NCI-H1930 (cell line): ENCODE data around the gene CKAP5.

Source experiments
- DNase-seq, 2 experiments: peaks; one replicate each; lab custom pipeline; 2025; lab: John Stamatoyannopoulos, UW

The CKAP5 gene

DNA sequence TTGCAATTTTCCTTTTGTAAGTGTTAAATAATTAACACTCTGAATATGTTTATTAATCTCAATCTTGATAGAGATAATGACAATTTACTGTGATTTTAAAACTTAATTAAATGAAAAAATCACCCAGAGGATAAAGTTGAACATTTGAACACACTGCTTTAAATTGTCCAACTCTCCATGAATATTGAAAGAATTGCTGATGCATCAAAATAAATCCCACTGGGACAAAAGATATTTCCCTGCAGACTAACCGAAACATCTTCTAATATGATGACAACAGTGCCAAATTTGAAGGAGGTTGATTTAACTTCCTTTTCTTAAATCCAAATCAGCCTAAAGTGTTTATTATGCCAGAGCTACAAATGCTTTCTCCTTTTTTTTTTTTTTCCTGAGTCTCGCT, 79.4 kb downstream of the CKAP5 start:
- no peak for DNase-seq

DNA sequence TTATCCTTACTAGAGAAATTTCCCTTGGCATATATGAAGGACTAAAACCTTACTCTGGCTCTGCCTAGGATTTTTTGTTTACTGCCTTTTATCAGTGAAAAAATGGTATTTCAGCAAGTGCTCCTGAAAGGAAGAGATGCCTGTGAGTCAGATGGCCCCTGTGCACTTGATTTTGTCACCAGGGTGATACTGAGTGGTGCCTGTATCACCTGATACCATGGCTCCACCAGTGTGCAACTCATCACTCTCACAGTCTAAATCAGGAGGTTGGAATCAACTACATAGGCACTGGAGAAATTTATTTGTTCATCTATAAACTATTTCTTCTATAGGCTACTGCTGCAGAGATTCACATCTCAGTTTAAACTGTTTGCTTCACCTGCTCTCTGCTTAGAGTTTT, 83.8 kb downstream of the CKAP5 start:
- no peak for DNase-seq

DNA sequence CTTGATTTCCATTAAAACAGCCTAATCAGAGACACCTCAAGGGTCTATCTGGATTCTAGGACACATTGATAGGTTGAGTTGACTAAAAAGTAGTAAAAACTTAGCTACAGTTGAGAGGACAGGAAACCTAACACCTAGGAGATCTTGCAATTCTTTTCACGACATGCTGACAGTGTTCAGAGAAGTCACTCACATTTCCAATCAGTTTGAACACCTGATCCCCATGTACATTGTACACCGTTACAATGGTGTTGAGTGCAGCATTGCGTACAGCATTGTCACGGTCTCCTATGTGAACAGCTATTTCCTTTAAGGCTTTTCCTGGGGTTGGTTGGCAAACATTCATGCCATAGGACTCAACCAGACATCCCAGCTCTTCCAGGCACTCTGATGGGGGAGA, 84.3 kb downstream of the CKAP5 start:
- no peak for DNase-seq

DNA sequence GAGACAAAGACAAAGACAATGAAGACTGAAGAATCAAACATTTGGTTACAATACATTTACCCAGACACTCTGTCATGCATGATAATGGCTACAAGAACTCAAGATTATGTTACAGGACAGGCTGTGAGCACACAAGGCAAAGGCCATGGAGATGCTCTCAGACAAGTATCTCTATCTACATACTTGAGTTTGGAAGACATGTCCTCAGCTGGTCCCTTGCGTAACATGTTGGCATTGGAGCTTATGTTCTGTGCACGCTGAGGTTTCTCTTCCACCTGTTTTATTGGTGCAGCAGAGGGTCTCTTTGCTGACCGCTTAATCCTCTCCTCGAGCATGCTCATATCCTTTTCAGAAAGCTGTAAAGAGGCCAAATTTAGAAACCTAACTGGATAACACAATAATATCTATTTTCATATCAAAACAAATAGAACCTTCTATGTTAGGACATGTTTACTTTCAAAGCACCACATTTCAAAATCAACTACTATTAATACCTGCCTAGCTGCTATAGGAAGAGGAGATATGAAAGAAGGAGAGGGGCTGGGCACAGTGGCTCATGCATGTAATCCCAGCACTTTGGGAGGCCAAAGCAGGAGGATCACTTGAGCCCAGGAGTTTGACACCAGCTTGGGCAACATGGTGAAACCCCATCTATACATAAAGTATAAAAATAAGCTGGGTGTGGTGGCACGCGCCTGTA, 85.5 kb downstream of the CKAP5 start:
- no peak for DNase-seq

DNA sequence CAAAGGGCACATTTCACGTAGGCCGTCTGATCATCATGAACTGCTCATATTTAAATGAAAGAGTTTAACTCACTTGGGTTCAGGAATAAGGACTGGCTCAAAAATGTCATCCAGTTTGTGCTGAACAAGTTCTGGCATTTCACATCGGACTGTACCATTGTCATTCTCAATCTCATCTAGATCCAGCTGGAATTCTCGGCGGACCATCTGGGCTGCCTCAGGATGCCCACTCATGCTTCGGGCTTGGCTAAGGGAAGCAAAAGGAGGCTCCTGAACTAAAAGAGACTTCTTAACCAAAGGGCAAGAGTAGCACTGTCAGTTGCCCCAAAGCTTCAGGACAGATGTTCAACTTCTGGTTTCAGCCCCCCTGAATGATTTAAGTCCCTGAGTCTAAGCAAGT, 86.9 kb downstream of the CKAP5 start:
- DNase-seq: no peak

DNA sequence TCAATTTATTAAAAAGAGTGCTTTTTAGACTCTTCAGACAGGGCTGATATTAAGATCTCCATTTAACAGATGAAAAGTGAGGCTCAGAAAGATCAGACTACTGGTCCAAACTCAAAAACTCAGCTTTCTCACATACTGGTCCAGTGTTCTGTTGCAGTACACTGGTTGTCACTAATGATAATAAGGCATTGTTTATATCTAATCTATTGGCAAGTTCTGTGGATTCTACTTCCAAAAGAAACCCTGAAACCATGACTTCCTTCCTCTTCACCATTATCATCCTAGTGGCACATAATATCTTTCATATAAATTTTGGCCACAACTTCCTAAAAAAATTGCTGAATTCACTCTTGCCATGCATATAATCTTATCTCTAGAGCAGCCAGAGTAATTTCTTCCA, 90.1 kb downstream of the CKAP5 start:
- no peak for DNase-seq

DNA sequence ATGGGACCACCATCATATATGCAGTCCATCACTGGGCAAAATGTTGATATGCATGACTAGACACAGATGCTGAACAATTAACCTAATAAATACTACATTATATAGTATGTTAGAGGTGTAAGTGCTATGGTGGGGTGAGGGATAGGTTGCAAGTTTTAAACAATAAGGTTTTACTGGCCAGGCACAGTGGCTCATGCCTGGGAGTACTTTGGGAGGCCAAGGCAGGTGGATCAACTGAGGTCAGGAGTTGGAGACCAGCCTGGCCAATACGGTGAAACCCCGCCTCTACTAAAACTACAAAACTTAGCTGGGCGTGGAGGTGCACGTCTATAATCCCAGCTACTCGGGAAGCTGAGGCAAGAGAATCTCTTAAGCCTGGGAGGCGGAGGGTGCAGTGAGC, 98.9 kb downstream of the CKAP5 start:
- no peak for DNase-seq

DNA sequence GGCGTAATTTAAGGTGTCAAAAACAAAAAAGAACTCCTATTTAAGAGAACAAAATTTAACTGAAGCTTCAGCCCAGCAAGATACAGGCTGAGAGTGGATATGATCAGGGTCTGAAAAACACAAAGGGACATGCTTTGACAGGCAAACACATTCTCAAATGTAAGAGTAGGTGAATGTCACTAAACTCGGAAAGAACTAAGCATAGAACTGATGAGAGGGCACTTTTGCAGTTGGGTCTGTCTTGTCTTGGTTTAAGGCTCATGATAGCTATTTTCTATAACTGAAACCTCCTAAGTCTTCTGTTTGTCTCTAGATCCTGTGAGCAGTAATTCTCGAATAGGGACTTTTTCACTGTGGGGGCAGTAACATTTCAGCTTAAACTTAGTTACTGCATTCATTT, 100.1 kb downstream of the CKAP5 start:
- DNase-seq: no peak

DNA sequence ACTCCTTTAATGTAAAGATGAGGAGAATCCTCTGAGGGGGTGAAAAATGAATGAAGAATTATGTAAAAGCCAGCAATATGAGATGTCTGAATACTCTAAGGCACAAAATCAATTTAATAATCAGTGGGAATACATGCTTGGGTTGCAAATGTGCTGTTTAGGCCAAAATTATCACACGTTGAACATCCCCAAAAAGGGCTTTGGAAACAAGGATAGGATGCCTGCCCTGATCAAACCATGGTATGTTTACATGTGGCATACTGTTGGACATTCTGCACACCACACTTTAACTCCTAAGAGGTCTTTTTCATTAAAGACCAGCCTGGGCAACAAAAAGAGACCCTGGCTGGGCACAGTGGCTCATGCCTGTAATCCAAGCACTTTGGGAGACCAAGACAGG, 100.8 kb downstream of the CKAP5 start:
- DNase-seq: no peak

DNA sequence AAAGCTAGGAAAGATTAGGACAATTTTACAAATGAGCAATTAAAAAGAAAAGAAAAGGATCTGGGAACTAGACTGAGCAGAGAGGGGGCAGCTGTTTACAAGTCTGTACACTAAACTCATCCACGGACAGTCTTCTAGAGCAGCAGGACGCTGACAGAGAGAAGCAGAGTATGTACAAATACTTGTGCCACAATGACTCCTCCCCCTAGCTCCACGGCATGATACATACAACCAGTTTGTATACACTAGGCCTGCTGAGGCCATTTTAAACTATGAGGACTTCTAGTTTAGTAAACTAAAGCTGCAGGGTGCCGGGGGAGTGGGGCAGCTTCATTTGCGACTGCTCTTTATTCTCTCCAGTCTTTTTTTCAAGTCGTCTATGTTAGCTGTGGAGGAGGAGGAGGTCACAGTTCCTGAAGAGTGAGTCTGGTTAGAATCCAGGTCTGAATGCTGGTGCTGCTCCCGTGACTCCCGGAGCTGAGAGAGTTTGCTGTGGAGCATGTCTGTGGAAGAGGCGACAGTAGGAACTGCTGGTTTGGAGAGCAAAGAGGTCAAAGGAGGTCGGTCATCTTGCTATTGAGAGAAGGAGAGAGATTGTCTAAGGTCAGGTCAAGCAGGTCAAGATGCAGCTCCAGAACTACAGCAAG, 102.3 kb downstream of the CKAP5 start:
- no peak for DNase-seq

DNA sequence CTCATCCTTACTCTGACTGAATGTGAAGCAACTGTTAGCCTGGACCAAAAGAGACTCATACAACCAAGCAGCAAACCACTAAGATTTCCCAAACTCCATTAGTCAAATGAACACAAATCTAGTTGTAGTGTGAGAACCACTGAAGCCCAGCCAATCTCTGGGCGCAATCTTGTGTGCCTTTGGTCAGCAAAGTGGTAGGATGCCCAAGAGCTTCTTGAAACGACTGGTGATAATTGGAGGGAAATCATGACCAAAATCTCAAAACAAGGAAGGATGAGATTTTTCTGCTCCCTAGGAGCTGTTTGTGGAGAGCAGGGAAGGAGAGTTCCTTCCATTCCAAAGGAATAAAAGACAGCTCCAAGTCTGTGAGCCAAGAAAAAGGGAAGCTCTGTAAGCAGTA, 103.0 kb downstream of the CKAP5 start:
- DNase-seq: no peak

DNA sequence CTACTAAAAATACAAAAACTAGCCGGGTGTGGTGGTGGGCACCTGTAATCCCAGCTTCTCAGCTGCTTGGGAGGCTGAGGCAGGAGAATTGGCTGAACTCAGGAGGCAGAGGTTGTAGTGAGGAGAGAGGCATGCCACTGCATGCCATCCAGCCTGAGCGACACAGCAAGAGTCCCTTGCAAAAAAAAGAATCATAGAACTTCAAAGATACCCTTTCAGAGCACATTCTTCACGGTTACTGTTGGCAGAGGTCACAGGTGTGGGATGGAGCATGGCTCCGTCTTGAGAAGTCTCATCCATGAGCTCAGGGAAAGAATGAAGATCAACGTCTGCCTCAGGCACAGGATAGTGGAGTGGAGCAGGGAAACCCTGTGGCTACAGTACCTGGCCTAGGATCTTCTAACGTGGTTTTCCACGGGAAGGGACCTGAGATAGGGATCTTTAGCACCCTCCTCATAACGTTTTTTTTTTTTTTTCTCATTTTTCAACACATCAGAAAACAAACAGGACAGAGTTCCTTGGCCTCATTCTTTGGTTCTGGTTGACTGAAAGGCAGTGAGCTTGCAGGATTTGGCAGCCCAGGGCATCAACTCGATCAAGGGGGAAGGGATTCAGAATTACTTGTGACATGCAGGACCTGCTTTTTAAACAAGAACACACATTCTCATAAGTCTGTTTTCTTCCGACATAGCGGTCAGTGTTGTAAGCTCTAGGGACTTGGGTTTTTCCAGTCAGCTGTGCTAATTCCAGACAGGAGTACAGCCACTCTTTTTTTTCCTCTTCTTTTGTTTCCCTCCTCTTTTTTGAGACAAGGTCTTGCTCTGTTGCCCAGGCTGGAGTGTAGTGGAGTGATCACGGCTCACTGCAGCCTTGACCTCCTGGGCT, 104.2 kb downstream of the CKAP5 start:
- no peak for DNase-seq

DNA sequence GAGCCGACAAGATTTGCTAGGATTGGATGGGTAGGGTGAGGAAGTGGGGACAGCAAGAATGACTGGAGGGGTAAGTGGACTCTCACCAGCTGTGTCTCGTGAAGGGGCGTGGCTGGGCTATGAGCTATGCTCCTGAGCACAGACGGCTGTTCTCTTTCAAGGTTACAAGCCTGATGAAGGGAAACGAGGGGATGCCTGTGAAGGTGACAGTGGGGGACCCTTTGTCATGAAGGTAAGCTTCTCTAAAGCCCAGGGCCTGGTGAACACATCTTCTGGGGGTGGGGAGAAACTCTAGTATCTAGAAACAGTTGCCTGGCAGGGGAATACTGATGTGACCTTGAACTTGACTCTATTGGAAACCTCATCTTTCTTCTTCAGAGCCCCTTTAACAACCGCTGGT, 107.2 kb downstream of the CKAP5 start:
- no peak for DNase-seq

DNA sequence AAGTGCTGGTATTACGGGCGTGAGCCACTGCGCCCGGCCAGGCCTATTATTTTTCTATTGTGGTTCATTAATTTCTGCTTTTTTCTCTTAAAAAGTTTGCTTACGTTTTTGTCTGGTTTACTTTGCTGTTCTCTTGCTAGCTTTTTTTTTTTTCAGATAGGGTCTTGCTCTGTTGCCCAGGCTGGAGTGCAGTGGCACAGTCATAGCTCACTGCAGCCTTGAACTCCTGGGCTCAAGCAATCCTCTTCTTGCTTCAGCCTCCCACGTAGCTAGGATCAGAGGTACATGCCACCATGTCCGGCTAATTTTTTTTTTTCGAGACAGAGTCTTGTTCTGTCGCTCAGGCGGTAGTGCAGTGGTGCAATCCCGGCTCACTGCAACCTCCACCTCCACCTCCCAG, 108.4 kb downstream of the CKAP5 start:
- DNase-seq: no peak

DNA sequence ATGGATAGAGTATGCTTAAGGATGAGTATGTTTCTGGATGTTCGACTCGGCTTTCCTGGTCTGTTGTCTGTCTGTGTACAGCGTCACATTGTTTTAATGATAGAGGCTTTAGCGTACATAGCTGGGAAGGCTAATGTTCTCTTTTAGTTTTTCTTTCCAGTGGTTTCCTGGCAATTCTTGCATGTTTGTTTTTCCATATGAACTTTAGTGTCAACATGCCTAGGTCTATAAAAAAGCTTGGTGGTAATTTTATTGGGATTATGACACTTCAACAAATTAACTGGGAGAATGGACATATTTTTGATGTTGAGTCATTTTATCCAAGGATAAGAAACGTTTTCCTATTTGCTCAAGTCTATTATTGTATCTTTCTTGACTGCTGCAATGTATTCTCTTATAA, 109.5 kb downstream of the CKAP5 start:
- DNase-seq: no peak

DNA sequence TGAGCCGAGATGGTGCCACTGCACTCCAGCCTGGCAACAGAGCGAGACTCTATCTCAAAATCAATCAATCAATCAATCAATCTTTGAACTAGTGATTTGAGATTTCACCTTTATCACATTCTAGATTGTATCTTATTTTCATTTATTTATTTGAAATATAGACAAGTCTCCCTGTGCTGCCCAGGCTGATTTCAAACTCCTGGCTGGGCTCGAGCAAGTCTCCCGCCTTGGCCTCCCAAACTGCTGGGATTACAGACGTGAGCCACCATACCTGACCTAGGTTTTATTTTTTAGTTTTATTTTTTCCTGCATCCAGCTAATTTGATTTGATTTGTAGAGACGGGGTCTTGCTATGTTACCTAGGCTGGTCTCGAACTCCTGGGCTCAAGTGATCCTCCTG, 109.9 kb downstream of the CKAP5 start:
- no peak for DNase-seq

DNA sequence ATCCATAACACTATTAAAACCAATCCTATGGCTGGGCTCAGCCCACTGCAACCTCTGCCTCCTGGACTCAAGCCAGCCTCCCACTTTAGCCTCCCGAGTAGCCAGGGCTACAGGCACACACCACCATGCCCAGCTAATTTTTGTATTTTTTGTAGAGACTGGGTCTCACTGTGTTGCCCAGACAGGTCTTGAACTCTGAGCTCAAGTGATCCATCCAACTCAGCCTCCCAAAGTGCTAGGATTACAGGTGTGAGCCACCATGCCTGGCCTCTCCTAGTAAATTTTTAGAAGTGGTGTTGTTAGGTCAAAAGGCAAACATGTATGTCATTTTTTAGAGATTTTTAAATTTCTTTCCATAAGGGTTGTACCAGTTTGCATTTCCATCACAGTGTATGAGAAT, 112.8 kb downstream of the CKAP5 start:
- no peak for DNase-seq

DNA sequence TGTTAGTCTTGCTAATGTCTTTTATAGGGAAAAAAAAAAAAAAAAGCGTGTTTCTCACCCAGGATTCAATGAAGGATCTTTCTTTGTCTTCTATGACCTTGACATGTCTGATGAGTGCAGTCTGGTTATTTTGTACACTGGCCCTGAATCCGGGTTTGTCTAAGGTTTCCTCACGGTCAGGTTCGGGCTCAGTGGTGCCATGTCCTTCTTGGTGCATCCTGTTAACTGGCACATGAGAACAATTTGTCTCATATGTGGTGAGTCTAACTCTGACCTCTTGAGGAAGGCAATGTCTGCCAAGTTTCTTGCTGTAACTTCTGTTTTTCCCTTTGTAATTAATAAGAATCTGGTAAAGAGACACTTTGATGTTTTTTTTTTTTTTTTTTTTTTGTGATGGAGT, 114.5 kb downstream of the CKAP5 start:
- no peak for DNase-seq

DNA sequence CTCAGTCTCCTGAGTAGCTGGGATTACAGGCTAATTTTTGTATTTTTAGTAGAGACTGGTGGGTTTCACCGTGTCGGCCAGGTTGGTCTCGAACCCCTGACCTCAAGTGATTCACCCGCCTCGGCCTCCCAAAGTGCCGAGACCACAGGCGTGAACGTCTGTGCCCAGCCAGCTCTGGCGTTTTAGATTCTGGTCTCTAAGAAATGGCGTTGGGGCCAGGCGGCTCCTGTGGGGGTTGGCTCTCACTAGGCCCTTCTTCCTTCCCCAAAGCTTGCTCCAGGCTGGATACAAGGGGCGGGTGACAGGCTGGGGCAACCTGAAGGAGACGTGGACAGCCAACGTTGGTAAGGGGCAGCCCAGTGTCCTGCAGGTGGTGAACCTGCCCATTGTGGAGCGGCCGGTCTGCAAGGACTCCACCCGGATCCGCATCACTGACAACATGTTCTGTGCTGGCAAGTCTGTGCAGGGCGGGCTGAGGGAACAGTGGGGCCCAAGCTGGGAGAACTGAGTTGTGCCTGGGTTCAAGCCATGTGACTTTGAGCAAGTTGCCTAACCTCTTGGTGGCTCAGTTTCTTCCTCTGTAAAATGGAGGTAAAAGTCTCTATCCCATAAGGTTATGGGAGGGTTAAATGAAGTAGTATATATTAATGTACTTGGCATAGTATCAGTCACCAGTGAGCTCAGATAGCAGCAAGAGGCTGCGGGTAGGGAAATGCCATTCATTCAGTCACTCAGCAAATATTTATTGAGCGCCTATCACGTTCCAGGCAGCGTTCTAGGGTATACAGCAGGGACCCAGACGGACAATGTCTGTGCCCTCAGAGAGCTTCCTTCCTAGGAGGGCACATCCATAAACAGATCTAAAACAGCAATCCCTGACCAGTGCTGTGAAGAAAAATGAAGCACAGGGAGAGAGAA, 116.7 kb downstream of the CKAP5 start:
- DNase-seq: no peak

DNA sequence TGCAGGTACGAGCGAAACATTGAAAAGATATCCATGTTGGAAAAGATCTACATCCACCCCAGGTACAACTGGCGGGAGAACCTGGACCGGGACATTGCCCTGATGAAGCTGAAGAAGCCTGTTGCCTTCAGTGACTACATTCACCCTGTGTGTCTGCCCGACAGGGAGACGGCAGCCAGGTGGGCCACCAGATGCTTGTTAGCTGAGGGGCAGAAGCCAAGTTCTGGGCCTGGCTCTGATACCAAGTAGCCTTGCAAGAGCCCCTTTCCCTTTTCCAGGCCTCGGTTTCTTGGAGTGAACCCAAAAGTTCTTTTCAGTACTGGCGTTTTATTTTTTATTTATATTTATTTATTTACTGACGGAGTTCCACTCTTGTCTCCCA, 117.4 kb downstream of the CKAP5 start:
- no peak for DNase-seq

DNA sequence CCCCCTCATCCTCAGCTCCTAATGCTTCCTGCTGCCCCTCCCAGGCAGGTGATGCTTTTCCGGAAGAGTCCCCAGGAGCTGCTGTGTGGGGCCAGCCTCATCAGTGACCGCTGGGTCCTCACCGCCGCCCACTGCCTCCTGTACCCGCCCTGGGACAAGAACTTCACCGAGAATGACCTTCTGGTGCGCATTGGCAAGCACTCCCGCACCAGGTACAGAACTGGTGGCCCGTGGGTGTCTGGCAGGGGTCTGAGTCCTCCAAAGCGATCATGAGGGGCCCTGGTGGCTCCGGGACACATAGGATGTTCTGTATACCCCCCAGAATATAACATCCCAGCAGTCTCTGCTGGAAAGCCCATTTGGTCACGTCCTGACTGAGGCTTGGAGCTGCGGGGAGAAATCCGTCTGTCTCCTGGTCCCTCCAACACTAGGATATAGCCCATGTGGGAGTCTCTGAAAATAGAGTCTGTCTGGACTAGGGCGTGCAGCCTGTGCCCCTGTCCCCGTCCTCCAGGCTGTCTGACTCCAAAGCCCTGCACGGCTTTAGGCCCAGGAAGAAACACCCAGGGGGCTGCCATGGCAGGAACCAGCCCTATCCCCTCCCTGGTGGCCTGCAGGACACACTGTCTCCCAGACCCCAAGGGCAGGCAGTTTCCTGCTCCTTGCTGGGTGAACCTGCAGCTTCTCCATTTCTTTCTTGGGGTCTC, 118.0 kb downstream of the CKAP5 start:
- DNase-seq: no peak
